Mesenchymal stem cell (in vitro differentiated cells and primary cell): ENCODE data around the gene POLDIP2.

Experiments
- DNase-seq: peaks from one replicate; pipeline ENCODE4 v3.0.0-alpha.2; 2013
- H2AFZ ChIP-seq: one replicate; pipeline ENCODE4 v1.6.1; 2013; ENCODE audit warnings: low read depth, mild to moderate bottlenecking, control low read depth, inconsistent platforms, low read length, moderate library complexity
- H2AK5ac ChIP-seq: 2 replicates; pipeline ENCODE4 v1.6.1; 2013; ENCODE audit warnings: low read length, moderate library complexity, mild to moderate bottlenecking, inconsistent platforms; ENCODE audit not compliant: severe bottlenecking
- H2BK120ac ChIP-seq: one replicate; pipeline ENCODE4 v1.6.1; 2013; ENCODE audit warnings: low read depth, mild to moderate bottlenecking, inconsistent platforms, low read length, moderate library complexity
- H2BK12ac ChIP-seq, 2 experiments: one replicate each; pipeline ENCODE4 v1.6.1; 2013; ENCODE audit warnings: inconsistent platforms in 2 of 2, low read length in 2 of 2, mild to moderate bottlenecking in 2 of 2, moderate library complexity in 2 of 2, control low read depth in 1 of 2
- H2BK15ac ChIP-seq: one replicate; pipeline ENCODE4 v1.6.1; 2013; ENCODE audit warnings: mild to moderate bottlenecking, low read depth, inconsistent platforms; ENCODE audit not compliant: poor library complexity, severe bottlenecking
- H2BK5ac ChIP-seq: 2 replicates; pipeline ENCODE4 v1.6.1; 2013; ENCODE audit warnings: low read depth, mild to moderate bottlenecking, low read length, control low read depth, inconsistent platforms; ENCODE audit not compliant: poor library complexity, severe bottlenecking
- H3K14ac ChIP-seq, 2 experiments: one replicate each; pipeline ENCODE4 v1.6.1; 2013; ENCODE audit warnings: inconsistent platforms in 2 of 2, low read length in 2 of 2, control low read depth in 1 of 2, mild to moderate bottlenecking in 1 of 2, moderate library complexity in 1 of 2
- H3K18ac ChIP-seq, 2 experiments: one replicate each; pipeline ENCODE4 v1.6.1; 2013; ENCODE audit warnings: inconsistent platforms in 2 of 2, low read length in 2 of 2, control low read depth in 1 of 2, low read depth in 1 of 2, mild to moderate bottlenecking in 1 of 2
- H3K23ac ChIP-seq, 2 experiments: one replicate each; pipeline ENCODE4 v1.6.1; 2013; ENCODE audit warnings: inconsistent platforms in 2 of 2, low read length in 2 of 2, mild to moderate bottlenecking in 2 of 2, moderate library complexity in 2 of 2, control low read depth in 1 of 2
- H3K27ac ChIP-seq: 2 replicates; pipeline ENCODE4 v1.5.1; 2013; ENCODE audit warnings: mild to moderate bottlenecking, moderate library complexity, low read length, control low read depth, inconsistent platforms; ENCODE audit not compliant: poor library complexity, severe bottlenecking
- H3K27me3 ChIP-seq, 2 experiments: 2 replicates each; pipeline versions ENCODE4 v1.6.1 to v1.7.0; 2013; ENCODE audit warnings: low read length in 2 of 2, mild to moderate bottlenecking in 2 of 2, moderate library complexity in 2 of 2, control low read depth in 1 of 2, inconsistent platforms in 1 of 2; ENCODE audit not compliant: control insufficient read depth in 1 of 2, insufficient read depth in 1 of 2
- H3K36me3 ChIP-seq, 2 experiments: 2 replicates each; pipeline versions ENCODE4 v1.6.1 to v1.7.0; 2013; ENCODE audit warnings: low read length in 2 of 2, control low read depth in 1 of 2, inconsistent platforms in 1 of 2, low read depth in 1 of 2, mild to moderate bottlenecking in 1 of 2; ENCODE audit not compliant: insufficient read depth in 2 of 2, control insufficient read depth in 1 of 2
- H3K4ac ChIP-seq, 2 experiments: one replicate each; pipeline ENCODE4 v1.6.1; 2013; ENCODE audit warnings: inconsistent platforms in 2 of 2, low read length in 2 of 2, mild to moderate bottlenecking in 2 of 2, moderate library complexity in 2 of 2, control low read depth in 1 of 2, low read depth in 1 of 2
- H3K4me1 ChIP-seq: 2 replicates; pipeline ENCODE4 v1.6.1; 2013; ENCODE audit warnings: low read depth, low read length, control low read depth; ENCODE audit not compliant: control insufficient read depth, insufficient read depth
- H3K4me2 ChIP-seq: 2 replicates; pipeline ENCODE4 v1.6.1; 2013; ENCODE audit warnings: low read length, mild to moderate bottlenecking, inconsistent platforms; ENCODE audit not compliant: poor library complexity, severe bottlenecking
- H3K4me3 ChIP-seq, 2 experiments: 2 replicates each; pipeline versions ENCODE4 v1.5.1 to v1.7.0; 2013; ENCODE audit warnings: low read length in 2 of 2, mild to moderate bottlenecking in 2 of 2, control low read depth in 1 of 2, low read depth in 1 of 2; ENCODE audit not compliant: insufficient read depth in 1 of 2
- H3K79me1 ChIP-seq: replicated peaks from 2 replicates; pipeline ENCODE4 v1.6.1; 2013; ENCODE audit warnings: mild to moderate bottlenecking, control low read depth, low read length, inconsistent platforms; ENCODE audit not compliant: poor library complexity, severe bottlenecking
- H3K9ac ChIP-seq: 2 replicates; pipeline ENCODE4 v1.7.0; 2013; ENCODE audit warnings: mild to moderate bottlenecking, low read length, moderate library complexity
- H3K9me3 ChIP-seq: 2 replicates; pipeline ENCODE4 v1.7.0; 2013; ENCODE audit warnings: mild to moderate bottlenecking, low read length; ENCODE audit not compliant: control insufficient read depth
- H4K8ac ChIP-seq: one replicate; pipeline ENCODE4 v1.6.1; 2013; ENCODE audit warnings: inconsistent platforms, mild to moderate bottlenecking, low read length, moderate library complexity
- H4K91ac ChIP-seq: one replicate; pipeline ENCODE4 v1.6.1; 2013; ENCODE audit warnings: mild to moderate bottlenecking, low read length, inconsistent platforms
- WGBS: methylation state at CpG from one replicate; pipeline ENCODE4 v1.1.7; 2013; ENCODE audit warnings: mixed read lengths; 5-methylcytosine and 5-hydroxymethylcytosine counted together

POLDIP2 gene

DNA sequence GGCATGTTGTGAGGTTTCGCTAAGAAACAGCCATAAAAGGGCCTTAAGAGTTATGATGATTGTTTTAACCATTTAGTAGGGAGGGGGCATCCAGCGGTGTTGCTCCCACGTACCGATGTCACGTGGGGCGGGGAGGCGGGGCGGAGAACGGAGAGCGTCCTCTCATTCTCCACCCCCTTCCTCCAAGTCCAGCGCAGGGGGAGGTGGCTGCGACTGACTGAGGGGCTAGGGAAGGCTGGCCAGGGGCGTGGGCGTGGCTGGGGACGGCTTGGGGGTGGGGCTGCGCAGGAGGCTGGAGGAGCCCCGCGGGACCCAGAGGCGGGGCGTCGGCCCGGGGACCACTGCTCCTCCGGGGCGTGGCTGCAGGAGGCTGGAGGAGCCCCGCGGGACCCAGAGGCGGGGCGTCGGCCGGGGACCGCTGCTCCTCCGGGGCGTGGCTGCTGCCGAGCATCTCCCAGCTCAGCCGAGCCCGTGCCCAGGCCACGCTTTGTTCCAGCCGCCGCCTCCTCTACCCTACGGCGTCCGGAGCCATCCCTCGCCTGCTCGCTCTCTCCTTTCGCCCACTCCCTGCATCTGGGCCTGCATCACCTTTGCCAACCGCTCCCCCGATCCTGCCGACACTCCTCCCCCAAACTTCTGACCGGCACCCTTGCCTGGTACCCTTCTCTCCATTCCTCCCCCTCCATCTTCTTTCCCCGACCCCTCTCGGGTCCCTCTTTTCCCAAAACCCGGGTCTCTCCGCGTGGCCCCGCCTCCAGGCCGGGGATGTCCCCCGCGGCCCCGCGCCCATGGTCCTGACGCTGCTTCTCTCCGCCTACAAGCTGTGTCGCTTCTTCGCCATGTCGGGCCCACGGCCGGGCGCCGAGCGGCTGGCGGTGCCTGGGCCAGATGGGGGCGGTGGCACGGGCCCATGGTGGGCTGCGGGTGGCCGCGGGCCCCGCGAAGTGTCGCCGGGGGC is 14.2 kb upstream of the POLDIP2 start, which contains the start of gene SARM1:
TSS of gene SARM1 (plus strand) at position 450 of the 958 bp plus-strand sequence. CDS start at position 789, 339 bp downstream.
- peak within 1 kb of the TSS; percentile 1 for H2AFZ ChIP-seq
- no peaks in the 10 kb centered on the region for H3K79me1 ChIP-seq
- peak within 1 kb of the TSS; percentile 15 for H3K27ac ChIP-seq
- H2BK120ac ChIP-seq, result no peak within 1 kb of the TSS
- H3K18ac ChIP-seq, result peak within 1 kb of the TSS; percentile 63 to 80
- no peak within 1 kb of the TSS for H2BK5ac ChIP-seq
- H2BK12ac ChIP-seq, result peak within 1 kb of the TSS in 1 of 2 experiments; percentile 55
- H3K4me1 ChIP-seq, result peaks cover 21% of the 10 kb centered on the region
- peak within 1 kb of the TSS; percentile 84 for H4K8ac ChIP-seq
- peak within 1 kb of the TSS; percentile 54 to 81 for H3K4me3 ChIP-seq
- peaks cover 0 to 12% of the 10 kb centered on the region in 2 experiments for H3K36me3 ChIP-seq
- H3K4me2 ChIP-seq, result peak within 1 kb of the TSS; percentile 87
- DNase-seq, result peak; percentile 86
- peak within 1 kb of the TSS in 1 of 2 experiments; percentile 76 for H3K14ac ChIP-seq
- peak within 1 kb of the TSS in 1 of 2 experiments; percentile 47 for H3K4ac ChIP-seq
- no peak within 1 kb of the TSS for H2AK5ac ChIP-seq
- peak within 1 kb of the TSS in 1 of 2 experiments; percentile 78 for H3K23ac ChIP-seq
- peak within 1 kb of the TSS; percentile 78 for H3K9ac ChIP-seq
- no peaks in the 10 kb centered on the region for H3K9me3 ChIP-seq
- peak within 1 kb of the TSS; percentile 54 for H4K91ac ChIP-seq
- peaks cover 0 to 11% of the 10 kb centered on the region in 2 experiments for H3K27me3 ChIP-seq
- no peak within 1 kb of the TSS for H2BK15ac ChIP-seq
- under 1% methylated on average over 64 of the region's 80 CpGs for WGBS

DNA sequence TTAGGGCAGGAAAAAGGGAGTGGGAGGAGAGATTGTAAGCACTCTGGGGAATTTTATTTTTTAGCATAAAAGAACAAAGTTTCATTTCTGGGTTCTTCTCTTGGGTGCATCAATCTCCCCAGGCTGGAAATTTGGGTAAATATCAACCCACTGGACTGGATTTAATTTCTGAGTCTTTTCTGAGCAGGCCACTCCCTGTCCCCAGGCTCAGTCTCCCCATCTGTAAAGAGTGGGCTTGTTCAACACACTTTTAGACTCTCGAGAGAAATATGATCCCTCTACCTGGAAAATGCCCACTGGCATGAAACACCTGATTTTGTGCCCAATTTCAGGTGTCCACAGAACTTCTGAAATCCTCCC is 13.4 kb upstream of the POLDIP2 start:
- peaks cover 0 to 12% of the 10 kb centered on the region in 2 experiments for H3K36me3 ChIP-seq
- no peak overlapping the region for H3K18ac ChIP-seq
- H2BK5ac ChIP-seq, result no peak overlapping the region
- no peak overlapping the region for H4K91ac ChIP-seq
- no peak overlapping the region for H2BK15ac ChIP-seq
- H3K79me1 ChIP-seq, result no peaks in the 10 kb centered on the region
- H3K4ac ChIP-seq, result no peak overlapping the region
- H3K27ac ChIP-seq, result peak overlapping the region; percentile 15
- peaks cover 0 to 11% of the 10 kb centered on the region in 2 experiments for H3K27me3 ChIP-seq
- no peak for DNase-seq
- no peak overlapping the region for H3K14ac ChIP-seq
- H3K4me1 ChIP-seq, result peaks cover 21% of the 10 kb centered on the region
- peak overlapping the region in 1 of 2 experiments; percentile 81 for H3K4me3 ChIP-seq
- no peak overlapping the region for H2BK120ac ChIP-seq
- no peaks in the 10 kb centered on the region for H3K9me3 ChIP-seq
- no peak overlapping the region for H2BK12ac ChIP-seq
- H3K4me2 ChIP-seq, result no peak overlapping the region
- peak overlapping the region; percentile 33 for H3K9ac ChIP-seq
- no peak overlapping the region for H4K8ac ChIP-seq
- no peak overlapping the region for H2AFZ ChIP-seq
- WGBS, result 95% methylated on average over 1 of the region's 1 CpG
- H3K23ac ChIP-seq, result no peak overlapping the region
- H2AK5ac ChIP-seq, result no peak overlapping the region

DNA sequence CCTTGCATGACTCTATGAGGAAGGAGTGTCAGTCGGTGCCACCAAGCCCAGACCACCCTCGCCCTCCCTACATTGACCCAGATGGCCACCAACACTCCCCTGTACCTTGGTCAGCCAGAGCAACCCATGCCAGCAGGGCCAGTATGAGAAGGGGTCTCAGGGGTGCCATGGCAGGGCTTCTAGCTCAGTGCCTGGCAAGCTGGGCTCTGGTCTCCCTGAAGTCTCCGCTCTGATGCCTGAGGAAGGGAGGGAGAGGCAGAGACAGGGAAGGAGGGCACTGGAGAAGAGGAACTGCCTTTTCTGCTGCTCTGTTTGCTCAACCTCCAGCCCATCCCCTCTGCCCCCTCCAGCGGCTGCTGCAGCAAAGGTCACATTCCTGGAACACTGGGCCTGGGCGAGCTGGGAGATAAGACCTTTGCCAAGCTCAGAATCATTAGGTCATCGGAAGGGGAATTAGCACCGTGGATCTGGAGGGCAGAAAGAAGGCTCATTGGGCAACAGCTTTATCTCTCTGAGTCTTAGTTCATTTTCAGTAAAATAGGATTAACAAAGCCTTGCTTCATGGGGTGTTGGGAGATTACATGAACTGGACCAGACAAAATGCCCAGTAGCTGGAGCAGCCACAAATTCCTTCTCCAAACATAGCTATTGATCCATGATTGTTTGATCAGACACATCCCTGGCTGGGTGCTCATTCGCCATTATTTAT is 12.9 kb upstream of the POLDIP2 start, which contains the start of gene VTN:
TSS of gene VTN (minus strand) at position 273 of the 709 bp plus-strand sequence. CDS start at position 169, 104 bp downstream.
- Histone ChIP-seq H2BK15ac (no peak within 1 kb of the TSS), H3K4me3 (peak within 1 kb of the TSS in 1 of 2 experiments; percentile 81), H2AK5ac (no peak within 1 kb of the TSS), H3K36me3 (peaks cover 0 to 16% of the 10 kb centered on the region in 2 experiments), H4K91ac (no peak within 1 kb of the TSS), H2AFZ (no peak within 1 kb of the TSS), H3K4me1 (peaks cover 21% of the 10 kb centered on the region), H3K4ac (no peak within 1 kb of the TSS), H3K79me1 (no peaks in the 10 kb centered on the region), H2BK120ac (no peak within 1 kb of the TSS), H2BK12ac (no peak within 1 kb of the TSS), H3K18ac (peak within 1 kb of the TSS in 1 of 2 experiments; percentile 21), H3K27me3 (peaks cover 0 to 11% of the 10 kb centered on the region in 2 experiments), H3K27ac (peak within 1 kb of the TSS; percentile 15), H4K8ac (no peak within 1 kb of the TSS), H3K4me2 (peak within 1 kb of the TSS; percentile 87), H3K9ac (peak within 1 kb of the TSS; percentile 33), H2BK5ac (no peak within 1 kb of the TSS), H3K14ac (no peak within 1 kb of the TSS), H3K9me3 (no peaks in the 10 kb centered on the region), H3K23ac (no peak within 1 kb of the TSS)
- WGBS, result 34% methylated on average over 6 of the region's 8 CpGs
- peak; percentile 50 for DNase-seq
